Stimulated activated naive B cell treated with anti-CD40 and anti-IgM and Interleukin-4, amounts not matched to agents 10 μg/mL and 1 μg/mL and 100 μg/mL, for 72 hours (primary cell): ENCODE results near the gene CTBP1.

ENCODE experiments used
- ATAC-seq, 2 donors: fragments of 150-1000 bp; cut with Tn5 transposase; replicated peaks; 2 replicates each; pipeline ENCODE4 v1.10.0; 2021; ENCODE audit warnings: moderate library complexity in 1 of 2
- DNase-seq: peaks from one replicate; pipeline ENCODE4 v3.0.0; 2021
- H3K27ac Mint-ChIP-seq: one replicate; pipeline ENCODE4 v1.8.0; 2022; ENCODE audit warnings: mild to moderate bottlenecking, mixed read lengths
- H3K27me3 Mint-ChIP-seq, 2 donors: one replicate each; pipeline ENCODE4 v1.8.0; 2022; ENCODE audit warnings: mixed read lengths in 2 of 2
- H3K36me3 Mint-ChIP-seq, 2 donors: one replicate each; pipeline ENCODE4 v1.8.0; 2022; ENCODE audit warnings: mixed read lengths in 2 of 2, mild to moderate bottlenecking in 1 of 2
- H3K4me1 Mint-ChIP-seq, 2 donors: one replicate each; pipeline ENCODE4 v1.8.0; 2022; ENCODE audit warnings: mixed read lengths in 2 of 2, mild to moderate bottlenecking in 1 of 2
- H3K4me3 Mint-ChIP-seq, 2 donors: one replicate each; pipeline ENCODE4 v1.8.0; 2022; ENCODE audit warnings: mild to moderate bottlenecking in 2 of 2, mixed read lengths in 2 of 2, moderate library complexity in 1 of 2
- H3K9me3 Mint-ChIP-seq, 2 donors: one replicate each; pipeline ENCODE4 v1.8.0; 2022; ENCODE audit warnings: mixed read lengths in 2 of 2, mild to moderate bottlenecking in 1 of 2

Gene CTBP1

GRCh38 chr4:1222938-1223690 is 25.8 kb downstream of the CTBP1 start:
- DNase-seq: no peak
- H3K27ac Mint-ChIP-seq: peak overlapping the region; percentile 42
- no peaks in the 10 kb centered on the region for H3K9me3 Mint-ChIP-seq
- H3K4me1 Mint-ChIP-seq: peaks cover 40 to 51% of the 10 kb centered on the region in 2 donors
- no peak overlapping the region for H3K4me3 Mint-ChIP-seq
- peaks cover 58 to 69% of the 10 kb centered on the region in 2 donors for H3K36me3 Mint-ChIP-seq
- no peak for ATAC-seq
- H3K27me3 Mint-ChIP-seq: no peaks in the 10 kb centered on the region

GRCh38 chr4:1222036-1222789 is 26.7 kb downstream of the CTBP1 start:
- ATAC-seq (no peak), DNase-seq (no peak)
- H3K9me3 Mint-ChIP-seq: no peaks in the 10 kb centered on the region
- H3K4me3 Mint-ChIP-seq: no peak overlapping the region
- peaks cover 57 to 70% of the 10 kb centered on the region in 2 donors for H3K36me3 Mint-ChIP-seq
- peaks cover 41 to 60% of the 10 kb centered on the region in 2 donors for H3K4me1 Mint-ChIP-seq
- peak overlapping the region; percentile 57 for H3K27ac Mint-ChIP-seq
- no peaks in the 10 kb centered on the region for H3K27me3 Mint-ChIP-seq

- peaks cover 57 to 70% of the 10 kb centered on the region in 2 donors for H3K36me3 Mint-ChIP-seq
Observed at GRCh38 chr4:1221155-1221870, 27.6 kb downstream of the CTBP1 start.

DNA sequence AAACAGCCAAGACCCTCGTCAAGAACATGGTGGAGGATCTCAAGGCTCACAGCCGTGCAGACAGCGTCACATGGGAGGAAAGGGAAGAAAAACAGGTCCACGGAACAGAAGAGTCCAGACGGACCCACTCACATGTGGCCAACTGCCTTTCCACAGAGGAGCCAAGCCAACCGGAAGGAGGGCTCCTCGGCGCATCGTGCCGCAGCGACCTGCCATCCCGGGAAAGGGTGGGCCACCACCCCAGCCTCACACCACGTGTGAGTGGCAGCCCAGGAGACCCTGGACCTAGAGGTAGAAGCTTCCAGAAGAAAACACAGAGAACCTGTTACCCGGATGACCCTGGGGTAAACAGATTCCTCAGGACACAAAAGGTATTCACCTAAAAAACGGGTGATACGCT is 28.4 kb downstream of the CTBP1 start:
- Mint-ChIP-seq H3K27me3 (no peaks in the 10 kb centered on the region), H3K27ac (peak overlapping the region; percentile 59), H3K36me3 (peaks cover 57 to 68% of the 10 kb centered on the region in 2 donors), H3K9me3 (no peaks in the 10 kb centered on the region), H3K4me3 (no peak overlapping the region), H3K4me1 (peaks cover 52 to 70% of the 10 kb centered on the region in 2 donors)
- DNase-seq (no peak), ATAC-seq (no peak)

More at GRCh38 chr4:1221155-1221870, 27.6 kb downstream of the CTBP1 start:
- Mint-ChIP-seq H3K27me3 (no peaks in the 10 kb centered on the region), H3K4me3 (peak overlapping the region in 1 of 2 donors; percentile 29), H3K9me3 (no peaks in the 10 kb centered on the region), H3K27ac (peak overlapping the region; percentile 57), H3K4me1 (peaks cover 50 to 69% of the 10 kb centered on the region in 2 donors)
- DNase-seq (no peak), ATAC-seq (no peak)

- H3K4me3 Mint-ChIP-seq: peak overlapping the region; percentile 81 to 84
Observed at GRCh38 chr4:1219566-1219950, 29.4 kb downstream of the CTBP1 start.

DNA sequence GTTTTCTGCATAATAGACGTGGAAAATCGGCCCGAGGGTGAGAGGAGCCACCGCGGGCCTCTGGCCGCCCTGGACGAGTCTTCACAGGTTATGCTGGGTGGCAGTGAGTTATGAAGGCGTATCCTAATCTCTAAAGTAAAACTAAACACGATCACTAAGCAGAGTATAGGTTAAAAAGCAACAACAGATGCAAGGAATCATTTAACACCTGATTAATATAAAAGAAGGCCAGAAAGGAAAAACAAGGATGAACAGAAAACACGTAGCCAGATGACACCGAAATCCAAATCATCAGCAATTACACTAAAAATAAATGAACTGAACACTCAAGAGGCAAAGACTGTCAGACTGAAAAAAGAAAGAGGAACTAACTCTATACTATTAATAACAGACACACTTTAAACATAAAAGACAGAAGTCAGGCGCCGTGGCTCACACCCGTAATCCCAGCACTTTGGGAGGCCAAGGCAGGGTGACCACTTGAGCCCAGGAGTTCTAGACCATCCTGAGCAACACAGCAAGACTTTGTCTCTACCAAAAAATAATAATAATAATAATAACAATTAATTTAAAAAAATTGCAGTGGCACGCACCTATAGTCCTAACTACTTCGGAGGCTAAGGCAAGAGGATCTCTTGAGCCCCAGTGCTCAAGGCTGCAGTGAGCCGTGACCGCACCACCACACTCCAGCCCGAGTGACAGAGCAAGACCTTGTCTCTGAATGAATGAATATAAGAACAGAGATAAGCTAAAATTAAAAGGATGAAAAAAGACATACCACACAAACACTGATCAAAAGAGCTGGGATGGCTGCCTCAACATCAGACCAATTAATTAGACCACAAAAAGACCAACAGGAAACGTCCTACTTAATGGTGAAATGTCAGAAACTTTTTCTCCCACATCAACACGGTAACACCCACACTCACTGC is 30.0 kb downstream of the CTBP1 start:
- H3K27ac Mint-ChIP-seq: peak overlapping the region; percentile 96
- peaks cover 45 to 65% of the 10 kb centered on the region in 2 donors for H3K4me1 Mint-ChIP-seq
- ATAC-seq (peak; percentile 84 to 91), DNase-seq (peak; percentile 62)
- H3K4me3 Mint-ChIP-seq: peak overlapping the region; percentile 83 to 84
- H3K36me3 Mint-ChIP-seq: peaks cover 52 to 62% of the 10 kb centered on the region in 2 donors
- no peaks in the 10 kb centered on the region for H3K9me3 Mint-ChIP-seq
- no peaks in the 10 kb centered on the region for H3K27me3 Mint-ChIP-seq

More at GRCh38 chr4:1219566-1219950, 29.4 kb downstream of the CTBP1 start:
- Mint-ChIP-seq H3K4me1 (peaks cover 50 to 72% of the 10 kb centered on the region in 2 donors), H3K9me3 (no peaks in the 10 kb centered on the region), H3K36me3 (peaks cover 56 to 68% of the 10 kb centered on the region in 2 donors), H3K27me3 (no peaks in the 10 kb centered on the region), H3K27ac (peak overlapping the region; percentile 81)
- no peak for DNase-seq
- ATAC-seq: no peak

GRCh38 chr4:1217366-1217765 is 31.6 kb downstream of the CTBP1 start:
- Mint-ChIP-seq H3K27ac (peak overlapping the region; percentile 96), H3K9me3 (no peaks in the 10 kb centered on the region), H3K4me3 (peak overlapping the region; percentile 83 to 84), H3K36me3 (peaks cover 57 to 59% of the 10 kb centered on the region in 2 donors), H3K4me1 (peaks cover 43 to 62% of the 10 kb centered on the region in 2 donors), H3K27me3 (no peaks in the 10 kb centered on the region)
- no peak for DNase-seq
- ATAC-seq: no peak

DNA sequence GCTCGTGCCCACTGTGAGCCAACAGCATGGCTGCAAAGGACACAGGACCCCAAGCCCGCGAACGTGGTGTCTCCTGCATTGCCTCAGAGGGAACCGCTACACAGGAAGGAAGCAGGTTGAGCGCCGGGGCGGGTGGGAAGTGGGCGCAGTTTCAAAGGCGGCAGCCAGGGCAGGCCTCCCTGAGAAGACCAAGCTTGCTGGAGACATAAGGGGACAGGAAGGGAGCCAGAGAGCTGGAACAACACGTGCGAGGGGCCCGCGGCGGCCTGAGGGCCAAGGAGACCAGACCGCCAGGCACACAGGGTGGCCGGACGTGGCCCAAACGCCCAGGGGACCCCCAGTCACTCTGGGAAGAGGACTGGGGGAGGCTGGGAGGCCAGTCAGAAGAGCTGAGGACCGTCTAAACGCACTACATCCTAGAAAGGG is 32.0 kb downstream of the CTBP1 start:
- peak overlapping the region; percentile 83 to 84 for H3K4me3 Mint-ChIP-seq
- H3K27me3 Mint-ChIP-seq: no peaks in the 10 kb centered on the region
- DNase-seq (peak; percentile 29), ATAC-seq (peak; percentile 28 to 39)
- H3K27ac Mint-ChIP-seq: peak overlapping the region; percentile 84
- peaks cover 60 to 61% of the 10 kb centered on the region in 2 donors for H3K36me3 Mint-ChIP-seq
- no peaks in the 10 kb centered on the region for H3K9me3 Mint-ChIP-seq
- H3K4me1 Mint-ChIP-seq: peaks cover 42 to 60% of the 10 kb centered on the region in 2 donors

GRCh38 chr4:1216076-1216614 is 32.8 kb downstream of the CTBP1 start:
- peak overlapping the region; percentile 84 for H3K27ac Mint-ChIP-seq
- peaks cover 35 to 53% of the 10 kb centered on the region in 2 donors for H3K4me1 Mint-ChIP-seq
- peak overlapping the region; percentile 83 to 84 for H3K4me3 Mint-ChIP-seq

GRCh38 chr4:1215141-1216075 is 33.5 kb downstream of the CTBP1 start:
- Mint-ChIP-seq H3K9me3 (no peaks in the 10 kb centered on the region), H3K36me3 (peaks cover 52 to 56% of the 10 kb centered on the region in 2 donors), H3K4me1 (peaks cover 33 to 45% of the 10 kb centered on the region in 2 donors), H3K4me3 (no peak overlapping the region), H3K27ac (peak overlapping the region; percentile 59), H3K27me3 (no peaks in the 10 kb centered on the region)
- peak in 1 of 2 donors; percentile 36 for ATAC-seq
- peak; percentile 24 for DNase-seq

More at GRCh38 chr4:1216076-1216614, 32.8 kb downstream of the CTBP1 start:
- peaks cover 56 to 61% of the 10 kb centered on the region in 2 donors for H3K36me3 Mint-ChIP-seq
- DNase-seq: no peak
- no peaks in the 10 kb centered on the region for H3K9me3 Mint-ChIP-seq
- H3K27me3 Mint-ChIP-seq: no peaks in the 10 kb centered on the region
- ATAC-seq: no peak

GRCh38 chr4:1214101-1215095 is 34.5 kb downstream of the CTBP1 start:
- ATAC-seq: no peak
- H3K9me3 Mint-ChIP-seq: no peaks in the 10 kb centered on the region
- peaks cover 51 to 52% of the 10 kb centered on the region in 2 donors for H3K36me3 Mint-ChIP-seq
- no peak for DNase-seq
- no peak overlapping the region for H3K27ac Mint-ChIP-seq
- no peaks in the 10 kb centered on the region for H3K27me3 Mint-ChIP-seq
- H3K4me1 Mint-ChIP-seq: peaks cover 29 to 39% of the 10 kb centered on the region in 2 donors
- H3K4me3 Mint-ChIP-seq: no peak overlapping the region
